Measurements from ENCODE around the gene HGS. TPM values are rescaled to one million over a fixed set of nuclear protein-coding genes. Genes with fewer than 3 reads are reported as not detected.

The HGS gene
- total RNA-seq, 1 experiment from 2014 or later = 160 TPM

- Mint-ChIP-seq H3K36me3 (ENCODE audit: insufficient read depth, unreplicated experiment) (peaks cover 65% of the 10 kb centered on the region), H3K9me3 (ENCODE audit: unreplicated experiment) (no peaks in the 10 kb centered on the region), H3K4me1 (ENCODE audit: insufficient read depth, unreplicated experiment) (peaks cover 13% of the 10 kb centered on the region), H3K27ac (ENCODE audit: low read depth, unreplicated experiment) (no peak overlapping the region), H3K27me3 (ENCODE audit: insufficient read depth, unreplicated experiment) (no peaks in the 10 kb centered on the region), H3K4me3 (ENCODE audit: unreplicated experiment) (no peak overlapping the region)
- BruUV-seq (replicated peaks) = no TSS peak
- no peak for DNase-seq (ENCODE audit: unreplicated experiment)
- ChIA-PET CTCF (interaction anchor here (0.7 to 1.4 kb wide), 2 partner anchors 30 to 159 kb away, joined by 5 to 6 read pairs; no protein-coding TSS in a partner anchor), POLR2A (interaction anchor here (0.6 to 1.5 kb wide), 3 partner anchors 16 to 21 kb away, joined by 3 to 5 read pairs (median 3); no protein-coding TSS in a partner anchor)
- intact Hi-C loops (cut with micrococcal nuclease) = no loop called here
- no peak for TF ChIP-seq CTCF (IDR thresholded peaks at IDR 0.05; ENCODE audit: unreplicated experiment)
These were observed 21.9 kb downstream of the HGS start for GRCh38 chr17:81705518-81706231.

- CTCF ChIA-PET = interaction anchor here (0.9 to 1.4 kb wide), 2 partner anchors 31 to 186 kb away, joined by 4 to 5 read pairs; no protein-coding TSS in a partner anchor
- no peak for DNase-seq (ENCODE audit: unreplicated experiment)
- Mint-ChIP-seq H3K27ac (ENCODE audit: low read depth, unreplicated experiment) (no peak overlapping the region), H3K4me3 (ENCODE audit: unreplicated experiment) (no peak overlapping the region), H3K36me3 (ENCODE audit: insufficient read depth, unreplicated experiment) (peaks cover 64% of the 10 kb centered on the region), H3K27me3 (ENCODE audit: insufficient read depth, unreplicated experiment) (no peaks in the 10 kb centered on the region), H3K9me3 (ENCODE audit: unreplicated experiment) (no peaks in the 10 kb centered on the region), H3K4me1 (ENCODE audit: insufficient read depth, unreplicated experiment) (peaks cover 11% of the 10 kb centered on the region)
- intact Hi-C loops (cut with micrococcal nuclease) = no loop called here
- TF ChIP-seq CTCF (IDR thresholded peaks at IDR 0.05; ENCODE audit: unreplicated experiment) = no peak
- POLR2A ChIA-PET = interaction anchor here (1.5 kb wide), 1 partner anchor 17 kb away, joined by 5 read pairs; no protein-coding TSS in a partner anchor
- no TSS peak for BruUV-seq (replicated peaks)
These were observed 22.4 kb downstream of the HGS start for GRCh38 chr17:81706232-81706611.

GRCh38 chr17:81706757-81707624 lies 23.2 kb downstream of the HGS start:
- Mint-ChIP-seq H3K9me3 (ENCODE audit: unreplicated experiment) (no peaks in the 10 kb centered on the region), H3K27ac (ENCODE audit: low read depth, unreplicated experiment) (no peak overlapping the region)

More at GRCh38 chr17:81706757-81707624, 23.2 kb downstream of the HGS start:
- intact Hi-C loops (cut with micrococcal nuclease) = no loop called here
- TF ChIP-seq CTCF (IDR thresholded peaks at IDR 0.05; ENCODE audit: unreplicated experiment) = no peak
- ChIA-PET CTCF (interaction anchor here (0.9 to 1.4 kb wide), 3 partner anchors 21 to 185 kb away, joined by 4 to 5 read pairs (median 4); no protein-coding TSS in a partner anchor), POLR2A (interaction anchor here (0.5 to 6.0 kb wide), 2 partner anchors 23 to 496 kb away, joined by 3 to 57 read pairs; partner anchors contain the start of genes ARL16 and HGS)
- peaks cover 11% of the 10 kb centered on the region for H3K4me1 Mint-ChIP-seq (ENCODE audit: insufficient read depth, unreplicated experiment)
- no peak for DNase-seq (ENCODE audit: unreplicated experiment)
- BruUV-seq (replicated peaks) = TSS peak; percentile 30
- peaks cover 65% of the 10 kb centered on the region for H3K36me3 Mint-ChIP-seq (ENCODE audit: insufficient read depth, unreplicated experiment)
- no peaks in the 10 kb centered on the region for H3K27me3 Mint-ChIP-seq (ENCODE audit: insufficient read depth, unreplicated experiment)
- H3K4me3 Mint-ChIP-seq (ENCODE audit: unreplicated experiment) = no peak overlapping the region

Measured in MCF 10A (cell line).